BJ (cell line): ENCODE data around the gene OS9. TPM values are rescaled to one million over a fixed set of nuclear protein-coding genes. Genes with fewer than 3 reads are reported as not detected.

Experiments used
- CTCF ChIA-PET: fragments of 350-600 bp; formaldehyde crosslinking; extraction: SDS; loops from one replicate; lab custom pipeline; 2021; ENCODE audit warnings: antibody characterized with exemption, inconsistent platforms; lab: Yijun Ruan, JAX
- POLR2A ChIA-PET: fragments of 300-600 bp; sonication (Branson Sonifier 250); formaldehyde crosslinking; extraction: SDS; loops from one replicate; lab custom pipeline; 2021; ENCODE audit warnings: antibody characterized with exemption; lab: Charles Lee
- DNase-seq: peaks from one replicate; pipeline ENCODE4 v3.0.0-alpha.2; 2011; ENCODE audit warnings: low read depth
- H3K27me3 ChIP-seq: 2 replicates; pipeline ENCODE4 v1.6.0; 2011; ENCODE audit warnings: low read length; ENCODE audit not compliant: control insufficient read depth, insufficient read depth
- H3K36me3 ChIP-seq: 2 replicates; pipeline ENCODE4 v1.5.1; 2011; ENCODE audit warnings: low read length; ENCODE audit not compliant: control insufficient read depth, insufficient read depth
- H3K4me3 ChIP-seq: 2 replicates; pipeline ENCODE4 v1.5.1; 2011; ENCODE audit warnings: low read depth, mild to moderate bottlenecking, control low read depth, low read length
- polyA plus RNA-seq: library from polyadenylated mRNA; depleted of rRNA; stranded (reverse); fragments of >200 nt; gene quantifications from 2 replicates; pipeline ENCODE4 v1.2.3, GENCODE V29; 2011
- TF ChIP-seq, protein P1 (sequence below): IDR thresholded peaks from 2 replicates; pipeline ENCODE4 v1.5.1; 2011; ENCODE audit warnings: low read depth, mild to moderate bottlenecking, control low read depth, inconsistent platforms, low read length, moderate library complexity; ENCODE audit not compliant: insufficient read depth

The OS9 gene
- polyA plus RNA-seq, 1 experiment, result 415 TPM

DNA sequence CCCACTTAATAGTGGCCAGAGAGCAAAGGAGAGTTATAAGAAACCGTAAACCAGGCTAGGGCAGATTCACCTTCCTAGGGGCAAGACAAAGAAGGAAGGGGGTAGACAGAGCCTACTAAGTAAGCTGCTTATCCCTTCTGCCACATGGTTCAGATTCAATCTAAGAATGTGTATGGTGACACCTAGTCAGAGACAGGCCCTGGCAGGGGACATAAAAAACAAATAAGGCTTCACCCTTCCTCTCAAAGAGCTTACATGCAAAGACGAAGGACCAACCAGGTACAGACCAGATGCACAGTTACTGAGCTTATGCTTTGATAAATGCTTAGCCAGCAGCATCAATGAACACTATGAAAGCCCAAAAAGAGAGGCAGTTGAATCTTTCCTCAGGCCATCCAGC, 68.5 kb downstream of the OS9 start:
- TF ChIP-seq, protein P1, sequence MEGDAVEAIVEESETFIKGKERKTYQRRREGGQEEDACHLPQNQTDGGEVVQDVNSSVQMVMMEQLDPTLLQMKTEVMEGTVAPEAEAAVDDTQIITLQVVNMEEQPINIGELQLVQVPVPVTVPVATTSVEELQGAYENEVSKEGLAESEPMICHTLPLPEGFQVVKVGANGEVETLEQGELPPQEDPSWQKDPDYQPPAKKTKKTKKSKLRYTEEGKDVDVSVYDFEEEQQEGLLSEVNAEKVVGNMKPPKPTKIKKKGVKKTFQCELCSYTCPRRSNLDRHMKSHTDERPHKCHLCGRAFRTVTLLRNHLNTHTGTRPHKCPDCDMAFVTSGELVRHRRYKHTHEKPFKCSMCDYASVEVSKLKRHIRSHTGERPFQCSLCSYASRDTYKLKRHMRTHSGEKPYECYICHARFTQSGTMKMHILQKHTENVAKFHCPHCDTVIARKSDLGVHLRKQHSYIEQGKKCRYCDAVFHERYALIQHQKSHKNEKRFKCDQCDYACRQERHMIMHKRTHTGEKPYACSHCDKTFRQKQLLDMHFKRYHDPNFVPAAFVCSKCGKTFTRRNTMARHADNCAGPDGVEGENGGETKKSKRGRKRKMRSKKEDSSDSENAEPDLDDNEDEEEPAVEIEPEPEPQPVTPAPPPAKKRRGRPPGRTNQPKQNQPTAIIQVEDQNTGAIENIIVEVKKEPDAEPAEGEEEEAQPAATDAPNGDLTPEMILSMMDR, result no peak
- Histone ChIP-seq H3K4me3 (no peak overlapping the region), H3K27me3 (peaks cover 8% of the 10 kb centered on the region; the same call in 1 of the 2 replicates), H3K36me3 (no peaks in the 10 kb centered on the region; the same call in 1 of the 2 replicates)
- no peak for DNase-seq
- ChIA-PET CTCF (interaction anchor here (0.6 to 1.0 kb wide), 2 partner anchors 37 to 143 kb away, joined by 3 read pairs; no protein-coding TSS in a partner anchor), POLR2A (no interaction called here)

DNA sequence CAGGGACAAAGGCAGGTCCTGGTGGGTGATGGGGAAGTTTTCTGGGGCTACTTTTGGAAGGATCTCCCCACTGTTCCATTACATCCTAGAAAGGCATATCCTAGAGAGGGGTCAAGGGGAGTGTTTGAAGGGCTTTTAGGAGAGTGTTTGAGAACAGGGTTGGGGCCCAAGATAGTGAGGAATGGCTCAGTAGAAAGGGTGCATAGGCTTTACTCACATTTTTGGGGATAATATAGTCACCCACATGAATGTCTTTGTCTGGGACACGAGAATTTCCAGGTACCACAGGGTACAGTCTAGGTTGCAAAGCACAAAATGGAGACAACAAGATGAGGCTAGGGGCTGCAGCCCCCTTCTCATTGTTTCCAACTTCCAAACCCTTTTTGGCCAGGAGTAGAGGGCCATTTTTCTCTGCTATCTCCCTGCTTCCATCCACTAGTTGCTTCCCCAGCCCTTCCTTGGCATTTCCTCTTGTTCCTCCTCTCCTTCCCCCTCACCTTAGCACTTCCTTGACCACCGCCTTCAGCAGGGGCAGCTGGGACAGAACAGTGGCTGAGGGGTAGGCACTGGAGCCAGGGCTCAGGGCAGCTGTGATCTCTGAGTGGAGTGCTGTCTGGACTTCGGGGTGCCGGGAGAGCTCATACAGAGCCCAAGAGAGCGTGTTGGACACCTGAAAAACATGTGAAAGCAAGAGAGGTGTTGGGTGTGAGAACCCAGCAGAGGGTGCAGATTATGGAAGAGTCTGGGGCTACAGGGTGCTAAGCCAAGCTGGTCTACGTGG, 70.1 kb downstream of the OS9 start:
- no peaks in the 10 kb centered on the region; the same call in 1 of the 2 replicates for H3K36me3 ChIP-seq
- no peak overlapping the region for H3K4me3 ChIP-seq
- TF ChIP-seq, protein P1, result no peak
- POLR2A ChIA-PET, result no interaction called here
- CTCF ChIA-PET, result interaction anchor here (0.7 to 0.9 kb wide), 2 partner anchors 19 to 27 kb away, joined by 3 read pairs; partner anchors contain the start of gene TSFM
- DNase-seq, result no peak
- H3K27me3 ChIP-seq, result peaks cover 8% of the 10 kb centered on the region; the same call in 1 of the 2 replicates

DNA sequence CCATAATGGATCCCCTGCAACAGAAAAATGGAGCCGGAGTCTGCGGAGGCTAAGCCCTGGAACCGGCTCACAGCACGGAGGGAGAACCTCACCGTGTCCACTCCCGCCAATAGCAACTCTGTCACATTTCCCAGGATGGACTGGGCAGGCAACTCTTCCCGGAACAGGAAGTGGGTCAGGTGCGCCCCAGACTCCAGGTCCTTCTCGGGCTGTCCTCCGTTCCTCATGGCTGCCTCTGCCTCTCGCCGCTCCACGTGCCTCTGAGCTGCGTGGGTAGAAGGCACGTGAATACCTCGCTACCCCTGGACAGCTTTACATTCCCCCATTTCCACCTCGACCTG, 70.7 kb downstream of the OS9 start:
- Histone ChIP-seq H3K36me3 (peaks cover 2% of the 10 kb centered on the region; the same call in 1 of the 2 replicates), H3K27me3 (peaks cover 8% of the 10 kb centered on the region; the same call in 1 of the 2 replicates), H3K4me3 (peak overlapping the region; percentile 33)
- ChIA-PET POLR2A (no interaction called here), CTCF (interaction anchor here (0.7 to 0.9 kb wide), 2 partner anchors 18 to 27 kb away, joined by 3 read pairs; partner anchors contain the start of gene TSFM)
- TF ChIP-seq, protein P1, result no peak
- no peak for DNase-seq

DNA sequence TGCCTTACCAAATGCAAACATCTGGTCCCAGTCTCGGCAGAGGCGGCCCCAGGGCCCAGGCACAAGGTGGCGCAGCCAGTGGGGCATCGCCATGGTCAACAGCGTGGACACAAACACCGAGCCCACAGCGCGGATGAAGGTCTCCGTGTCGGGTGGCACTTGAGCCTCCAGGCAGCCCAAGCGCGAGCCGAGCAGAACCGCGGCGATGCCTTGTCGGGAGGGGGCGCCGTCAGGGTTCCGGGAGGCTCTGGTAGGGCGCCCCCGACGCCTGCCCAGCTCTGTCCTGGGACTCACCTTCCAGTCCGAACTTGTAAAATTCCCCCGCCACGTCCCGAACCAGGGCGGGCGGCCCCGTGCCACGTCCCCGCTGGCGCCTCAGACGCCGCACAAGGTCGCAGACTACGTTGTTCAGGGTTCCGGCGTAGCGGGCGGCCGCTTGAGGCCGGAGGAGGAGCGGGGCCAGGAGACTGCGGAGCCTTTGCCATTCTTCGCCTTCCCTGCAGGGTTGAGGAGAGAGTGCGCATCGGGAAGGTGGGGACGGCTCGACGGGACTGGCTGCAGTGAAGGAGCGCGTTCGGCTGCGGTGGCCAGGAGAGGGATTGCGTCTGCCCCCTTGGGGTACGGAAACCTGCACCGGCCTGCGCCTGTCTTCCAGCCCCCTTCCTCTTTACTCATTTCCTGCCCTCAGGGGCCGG, 71.2 kb downstream of the OS9 start:
- DNase-seq, result no peak
- peak overlapping the region; percentile 33 for H3K4me3 ChIP-seq
- CTCF ChIA-PET, result interaction anchor here (0.7 to 0.9 kb wide), 2 partner anchors 18 to 28 kb away, joined by 3 read pairs; partner anchors contain the start of gene TSFM
- H3K36me3 ChIP-seq, result peaks cover 2% of the 10 kb centered on the region; the same call in 1 of the 2 replicates
- peaks cover 8% of the 10 kb centered on the region; the same call in 1 of the 2 replicates for H3K27me3 ChIP-seq
- POLR2A ChIA-PET, result no interaction called here
- TF ChIP-seq, protein P1, result peak; percentile 50
